Measurements from ENCODE around the gene RNF187. TPM values are rescaled to one million over a fixed set of nuclear protein-coding genes. Genes with fewer than 3 reads are reported as not detected.

The RNF187 gene
- total RNA-seq, 1 experiment from 2014 or later, result 63.4 TPM

DNA sequence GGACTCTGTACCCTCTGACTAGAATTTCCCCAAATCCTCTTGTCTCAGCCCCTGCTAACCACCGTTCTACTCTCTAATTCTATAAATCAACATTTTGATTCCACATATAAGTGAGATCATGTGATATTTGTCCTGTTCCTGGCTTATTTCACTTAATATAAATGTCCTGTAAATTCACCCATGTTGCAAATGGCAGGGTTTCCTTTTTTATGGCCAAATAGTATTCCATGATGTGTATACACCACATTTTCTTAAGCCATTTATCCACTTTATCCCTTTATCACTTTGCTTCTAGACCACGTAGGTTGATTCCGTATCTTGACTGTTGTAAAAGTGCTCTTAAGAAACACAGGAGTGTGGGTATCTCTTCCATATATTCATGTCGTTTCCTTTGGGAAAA is 8.9 kb downstream of the RNF187 start:
- Histone ChIP-seq H2BK120ac (ENCODE audit: low read depth, low read length, poor library complexity, severe bottlenecking) (no peak overlapping the region), H3K79me2 (ENCODE audit: insufficient read depth, low read length) (no peaks in the 10 kb centered on the region), H2BK15ac (ENCODE audit: low read depth, low read length) (no peak overlapping the region), H4K8ac (replicated peaks; ENCODE audit: insufficient read length, low read depth, low read length) (no peak overlapping the region), H3T11ph (ENCODE audit: low read length) (no peak overlapping the region), H3K4me1 (ENCODE audit: insufficient read depth, low read length) (no peaks in the 10 kb centered on the region), H4K20me1 (ENCODE audit: control insufficient read depth, insufficient read depth, insufficient read length) (no peaks in the 10 kb centered on the region), H3K27ac (ENCODE audit: insufficient read length, low read depth, low read length) (no peak overlapping the region), H4K91ac (ENCODE audit: insufficient read length, low read depth, low read length) (no peak overlapping the region), H2BK12ac (ENCODE audit: insufficient read length, low read depth, low read length) (no peak overlapping the region), H3K23ac (ENCODE audit: insufficient read length, low read depth, low read length) (no peak overlapping the region), H3K4ac (ENCODE audit: low read depth, low read length) (no peak overlapping the region), H3K9me3 (ENCODE audit: control insufficient read depth, low read depth, low read length) (no peaks in the 10 kb centered on the region), H3K9ac (ENCODE audit: extremely low read depth, insufficient read length, low read length) (no peak overlapping the region), H3K56ac (ENCODE audit: insufficient read length, low read depth, low read length) (no peak overlapping the region), H3K23me2 (ENCODE audit: insufficient read length, low read depth, low read length, poor library complexity, severe bottlenecking) (no peaks in the 10 kb centered on the region), H3K4me2 (ENCODE audit: insufficient read depth, insufficient read length, low read length) (no peak overlapping the region), H3K14ac (ENCODE audit: insufficient read depth, low read length) (no peak overlapping the region), H3K27me3 (ENCODE audit: insufficient read depth, low read length) (peaks cover 11% of the 10 kb centered on the region), H3K79me1 (ENCODE audit: insufficient read depth, low read depth, low read length, poor library complexity, severe bottlenecking) (no peaks in the 10 kb centered on the region), H2BK20ac (ENCODE audit: low read depth, low read length, poor library complexity, severe bottlenecking) (no peak overlapping the region), H3K18ac (ENCODE audit: insufficient read length, low read depth, low read length) (no peak overlapping the region), H4K5ac (ENCODE audit: insufficient read length, low read depth, low read length) (no peak overlapping the region), H2AFZ (ENCODE audit: low read length) (no peak overlapping the region), H2AK5ac (ENCODE audit: insufficient read length, low read length) (no peak overlapping the region), H2BK5ac (ENCODE audit: insufficient read length, low read length) (no peak overlapping the region)
- H3K36me3 Mint-ChIP-seq (ENCODE audit: insufficient read depth in 1 of 3, low read depth in 3 of 3), result peaks cover 20 to 32% (median 30%) of the 10 kb centered on the region in 3 experiments
- H3K27me3 Mint-ChIP-seq (ENCODE audit: low read depth), result peaks cover 38% of the 10 kb centered on the region
- no peak for DNase-seq
- H3K27ac Mint-ChIP-seq, result no peak overlapping the region
- no CpG with 5 or more reads among the region's 4 CpGs for WGBS (ENCODE audit: extremely low coverage, insufficient read length, low lambda C conversion rate)
- H3K4me1 Mint-ChIP-seq, result peaks cover 12 to 15% of the 10 kb centered on the region in 2 experiments
- H3K9me3 Mint-ChIP-seq, result no peaks in the 10 kb centered on the region
- TF ChIP-seq, protein P1, sequence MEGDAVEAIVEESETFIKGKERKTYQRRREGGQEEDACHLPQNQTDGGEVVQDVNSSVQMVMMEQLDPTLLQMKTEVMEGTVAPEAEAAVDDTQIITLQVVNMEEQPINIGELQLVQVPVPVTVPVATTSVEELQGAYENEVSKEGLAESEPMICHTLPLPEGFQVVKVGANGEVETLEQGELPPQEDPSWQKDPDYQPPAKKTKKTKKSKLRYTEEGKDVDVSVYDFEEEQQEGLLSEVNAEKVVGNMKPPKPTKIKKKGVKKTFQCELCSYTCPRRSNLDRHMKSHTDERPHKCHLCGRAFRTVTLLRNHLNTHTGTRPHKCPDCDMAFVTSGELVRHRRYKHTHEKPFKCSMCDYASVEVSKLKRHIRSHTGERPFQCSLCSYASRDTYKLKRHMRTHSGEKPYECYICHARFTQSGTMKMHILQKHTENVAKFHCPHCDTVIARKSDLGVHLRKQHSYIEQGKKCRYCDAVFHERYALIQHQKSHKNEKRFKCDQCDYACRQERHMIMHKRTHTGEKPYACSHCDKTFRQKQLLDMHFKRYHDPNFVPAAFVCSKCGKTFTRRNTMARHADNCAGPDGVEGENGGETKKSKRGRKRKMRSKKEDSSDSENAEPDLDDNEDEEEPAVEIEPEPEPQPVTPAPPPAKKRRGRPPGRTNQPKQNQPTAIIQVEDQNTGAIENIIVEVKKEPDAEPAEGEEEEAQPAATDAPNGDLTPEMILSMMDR (conservative IDR thresholded peaks at IDR 0.05), result no peak
- no peak overlapping the region for H3K4me3 Mint-ChIP-seq

All from H9 (cell line).